Neural crest cell (in vitro differentiated cells): ENCODE data around the gene DUS1L. TPM values are rescaled to one million over a fixed set of nuclear protein-coding genes. Genes with fewer than 3 reads are reported as not detected.

Experiments used
- DNase-seq: peaks from one replicate; pipeline ENCODE4 v3.0.0; 2021; ENCODE audit warnings: low read depth, mixed read lengths, low spot score
- H3K27ac Mint-ChIP-seq: one replicate; pipeline ENCODE4 v1.8.0; 2021; ENCODE audit warnings: mild to moderate bottlenecking, mixed read lengths; ENCODE audit not compliant: unreplicated experiment
- H3K27me3 Mint-ChIP-seq: 2 replicates; pipeline ENCODE4 v1.8.0; 2021; ENCODE audit warnings: low read depth, mild to moderate bottlenecking, mixed read lengths
- H3K36me3 Mint-ChIP-seq: 2 replicates; pipeline ENCODE4 v1.8.0; 2021; ENCODE audit warnings: low read depth, mild to moderate bottlenecking, mixed read lengths
- H3K4me1 Mint-ChIP-seq: 2 replicates; pipeline ENCODE4 v1.8.0; 2021; ENCODE audit warnings: mixed read lengths
- H3K4me3 Mint-ChIP-seq: one replicate; pipeline ENCODE4 v1.8.0; 2021; ENCODE audit warnings: mild to moderate bottlenecking, mixed read lengths
- H3K9me3 Mint-ChIP-seq: 2 replicates; pipeline ENCODE4 v1.8.0; 2021; ENCODE audit warnings: mixed read lengths
- CTCF ChIP-seq: fragments of 200-600 bp; sonication (generic); conservative IDR thresholded peaks from 2 replicates; pipeline ENCODE4 v1.5.0; 2021; ENCODE audit warnings: antibody characterized with exemption, mild to moderate bottlenecking
- total RNA-seq: library from RNA; stranded (reverse); gene quantifications from 2 replicates; pipeline ENCODE4 v1.2.1, GENCODE V29; 2021

The DUS1L gene
- total RNA-seq, 1 donor from 2014 or later, result 131 TPM

- Mint-ChIP-seq H3K27ac (no peak overlapping the region), H3K9me3 (no peaks in the 10 kb centered on the region), H3K4me1 (no peaks in the 10 kb centered on the region), H3K27me3 (no peaks in the 10 kb centered on the region), H3K36me3 (peaks cover 5% of the 10 kb centered on the region), H3K4me3 (peak overlapping the region; percentile 72)
- no peak for DNase-seq
- no peak for TF ChIP-seq CTCF
Measured at GRCh38 chr17:82049106-82049505, 16.5 kb downstream of the DUS1L start.

DNA sequence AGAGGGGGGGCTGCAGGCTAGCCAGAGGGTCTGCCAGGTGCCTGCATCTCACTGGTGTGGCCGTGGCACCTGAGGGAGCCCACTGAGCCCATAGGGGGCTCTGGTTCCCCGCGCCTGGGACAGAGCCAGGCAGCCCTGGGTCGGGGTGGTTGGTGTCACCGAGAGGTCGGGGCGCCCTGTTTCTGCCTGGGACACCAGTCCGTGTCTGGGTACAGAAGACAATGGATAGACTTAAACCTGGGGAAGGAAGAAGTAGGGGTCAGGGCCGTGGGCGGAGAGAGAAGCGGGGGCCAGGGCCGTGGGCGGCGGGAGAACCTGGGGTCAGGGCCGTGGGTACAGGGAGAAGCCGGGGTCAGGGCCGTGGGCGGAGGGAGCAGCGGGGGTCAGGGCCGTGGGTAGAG, 17.0 kb downstream of the DUS1L start:
- Mint-ChIP-seq H3K27me3 (no peaks in the 10 kb centered on the region), H3K36me3 (peaks cover 5% of the 10 kb centered on the region), H3K9me3 (no peaks in the 10 kb centered on the region), H3K4me3 (no peak overlapping the region), H3K4me1 (no peaks in the 10 kb centered on the region), H3K27ac (no peak overlapping the region)
- no peak for TF ChIP-seq CTCF
- DNase-seq, result no peak

DNA sequence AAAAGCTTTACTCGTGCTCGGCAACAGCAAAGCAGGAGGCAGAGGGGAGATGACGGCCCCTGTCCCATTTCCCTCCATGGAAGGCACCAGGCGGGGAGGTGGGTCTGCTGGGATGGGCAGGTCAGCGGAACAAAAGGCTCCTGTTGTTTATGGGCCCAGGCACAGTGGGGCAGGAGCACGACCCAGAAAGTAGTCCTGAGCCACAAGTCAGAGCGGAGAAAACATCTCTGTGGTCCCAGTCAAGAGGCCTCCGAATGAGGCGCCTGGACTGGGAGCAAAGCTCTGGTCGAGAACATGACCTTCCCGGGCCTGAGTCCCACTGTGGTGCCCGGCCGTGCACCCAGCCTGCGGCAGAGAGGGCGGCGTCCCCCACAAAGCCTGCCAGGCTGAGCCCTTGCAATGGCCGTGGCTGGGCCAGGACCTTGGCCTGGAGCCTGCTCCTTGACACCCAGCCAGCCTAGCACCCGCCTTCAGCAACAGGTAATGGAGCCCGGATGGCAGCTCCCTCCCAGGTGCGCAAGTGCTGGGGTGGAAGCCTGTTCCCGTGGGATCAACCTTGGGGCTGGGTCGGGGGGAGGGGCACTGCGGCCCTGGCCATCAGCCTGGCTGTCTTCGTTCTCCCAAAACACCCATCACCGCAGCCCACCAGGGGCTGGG, 17.6 kb downstream of the DUS1L start:
- H3K9me3 Mint-ChIP-seq, result no peaks in the 10 kb centered on the region
- peak overlapping the region; percentile 75 for H3K4me3 Mint-ChIP-seq
- peaks cover 5% of the 10 kb centered on the region for H3K36me3 Mint-ChIP-seq
- TF ChIP-seq CTCF, result no peak
- H3K27me3 Mint-ChIP-seq, result no peaks in the 10 kb centered on the region
- DNase-seq, result no peak
- H3K4me1 Mint-ChIP-seq, result no peaks in the 10 kb centered on the region
- H3K27ac Mint-ChIP-seq, result no peak overlapping the region

DNA sequence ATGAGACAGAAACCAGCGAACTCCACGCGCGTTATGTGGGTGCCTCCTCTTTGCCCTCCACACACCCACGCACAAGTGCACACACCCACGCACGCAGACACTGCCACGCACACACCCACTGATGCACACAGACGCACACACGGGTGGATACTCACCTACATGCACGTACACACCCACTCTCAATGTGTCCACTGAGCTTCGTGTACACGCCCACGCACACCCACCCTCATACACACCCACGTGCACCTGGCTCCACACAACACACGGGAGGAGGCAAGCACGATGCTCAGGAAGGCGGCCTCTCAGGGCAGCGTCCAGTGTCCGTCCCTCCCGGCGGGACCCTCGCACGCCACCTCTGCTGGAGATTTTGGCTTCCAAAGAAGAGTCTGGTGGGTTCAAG, 18.2 kb downstream of the DUS1L start:
- peak overlapping the region; percentile 12 for H3K27ac Mint-ChIP-seq
- peak overlapping the region; percentile 75 for H3K4me3 Mint-ChIP-seq
- no peak for DNase-seq
- peaks cover 5% of the 10 kb centered on the region for H3K36me3 Mint-ChIP-seq
- no peaks in the 10 kb centered on the region for H3K27me3 Mint-ChIP-seq
- H3K4me1 Mint-ChIP-seq, result no peaks in the 10 kb centered on the region
- no peaks in the 10 kb centered on the region for H3K9me3 Mint-ChIP-seq
- TF ChIP-seq CTCF, result no peak

- Mint-ChIP-seq H3K4me1 (no peaks in the 10 kb centered on the region), H3K27me3 (no peaks in the 10 kb centered on the region), H3K9me3 (no peaks in the 10 kb centered on the region), H3K4me3 (peak overlapping the region; percentile 75), H3K36me3 (peaks cover 5% of the 10 kb centered on the region), H3K27ac (no peak overlapping the region)
- DNase-seq, result no peak
- TF ChIP-seq CTCF, result no peak
Measured at GRCh38 chr17:82046903-82047302, 18.7 kb downstream of the DUS1L start.
